HG03460 (cell line): ENCODE measurements around the gene BTBD2.

Source experiments
- ATAC-seq: cut with Tn5 transposase; IDR thresholded peaks from one replicate; pipeline ENCODE4 v1.9.1; 2021; ENCODE audit not compliant: unreplicated experiment

Gene BTBD2

DNA sequence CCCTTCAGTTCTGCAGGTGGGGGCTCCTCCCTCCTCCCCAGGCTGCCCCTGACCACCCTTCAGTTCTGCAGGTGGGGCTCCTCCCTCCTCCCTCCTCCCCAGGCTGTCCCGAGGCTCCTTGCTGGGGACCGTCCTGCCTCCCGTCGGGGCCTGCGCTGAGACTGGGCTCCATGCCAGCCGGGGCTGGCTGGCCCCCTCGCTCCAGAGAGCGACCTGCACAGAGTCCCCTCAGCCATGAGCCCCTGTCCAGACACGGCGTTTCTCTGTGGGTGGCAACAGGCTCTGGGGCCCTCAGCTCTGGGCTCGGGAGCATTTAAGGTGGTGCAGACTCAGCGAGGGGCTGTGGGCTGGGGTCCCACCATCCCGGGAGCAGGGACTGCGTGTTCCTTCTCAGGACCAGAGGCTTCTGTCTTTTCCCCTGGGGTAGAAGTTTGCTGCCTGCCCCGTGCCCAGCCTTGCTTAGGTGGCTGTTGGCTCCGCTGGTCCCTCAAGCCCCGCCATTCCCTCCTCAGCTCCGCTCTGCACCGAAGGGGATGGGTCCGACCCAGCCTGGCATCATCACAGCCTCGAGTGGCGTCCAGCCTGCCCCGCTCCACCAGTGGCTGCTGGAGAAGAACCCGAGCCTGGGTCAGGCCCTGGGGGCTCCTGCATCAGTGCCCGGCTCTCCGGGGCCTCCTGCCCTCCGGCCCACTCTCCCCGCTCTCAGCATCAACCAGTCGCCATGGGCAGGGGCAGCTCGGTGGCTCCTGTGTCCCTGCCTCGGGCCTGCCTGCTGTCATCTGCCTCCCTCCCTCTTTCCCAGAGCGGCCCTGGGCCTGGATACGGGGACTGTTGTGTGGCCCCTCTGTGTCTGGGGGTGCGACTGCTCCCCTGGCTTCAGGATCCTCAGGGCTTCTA, 47.0 kb downstream of the BTBD2 start:
- ATAC-seq: no peak

GRCh38 chr19:1967087-1967608, 48.4 kb downstream of the BTBD2 start:
- no peak for ATAC-seq

DNA sequence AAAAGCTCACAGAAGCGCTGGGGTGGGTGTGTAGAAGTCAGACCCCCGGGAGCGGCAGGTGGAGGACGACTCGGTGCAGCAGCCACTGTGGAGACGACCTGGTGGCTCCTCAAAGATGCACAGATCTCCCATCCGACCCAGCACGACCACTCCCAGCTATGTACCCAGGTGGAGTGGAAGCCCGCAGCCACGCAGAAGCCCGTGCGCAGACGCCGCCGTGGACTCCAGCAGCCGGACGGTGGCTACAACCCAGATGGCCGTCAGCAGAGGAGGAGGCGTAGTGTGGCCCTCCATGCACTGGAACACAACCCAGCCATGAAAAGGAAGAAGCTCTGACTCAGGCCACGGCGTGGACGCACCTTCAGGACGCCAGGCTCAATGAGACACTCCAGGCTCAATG, 52.8 kb downstream of the BTBD2 start:
- ATAC-seq: no peak

- ATAC-seq: no peak
Observed at GRCh38 chr19:1961000-1961883, 54.3 kb downstream of the BTBD2 start.

GRCh38 chr19:1959928-1960589, 55.5 kb downstream of the BTBD2 start:
- ATAC-seq: no peak

DNA sequence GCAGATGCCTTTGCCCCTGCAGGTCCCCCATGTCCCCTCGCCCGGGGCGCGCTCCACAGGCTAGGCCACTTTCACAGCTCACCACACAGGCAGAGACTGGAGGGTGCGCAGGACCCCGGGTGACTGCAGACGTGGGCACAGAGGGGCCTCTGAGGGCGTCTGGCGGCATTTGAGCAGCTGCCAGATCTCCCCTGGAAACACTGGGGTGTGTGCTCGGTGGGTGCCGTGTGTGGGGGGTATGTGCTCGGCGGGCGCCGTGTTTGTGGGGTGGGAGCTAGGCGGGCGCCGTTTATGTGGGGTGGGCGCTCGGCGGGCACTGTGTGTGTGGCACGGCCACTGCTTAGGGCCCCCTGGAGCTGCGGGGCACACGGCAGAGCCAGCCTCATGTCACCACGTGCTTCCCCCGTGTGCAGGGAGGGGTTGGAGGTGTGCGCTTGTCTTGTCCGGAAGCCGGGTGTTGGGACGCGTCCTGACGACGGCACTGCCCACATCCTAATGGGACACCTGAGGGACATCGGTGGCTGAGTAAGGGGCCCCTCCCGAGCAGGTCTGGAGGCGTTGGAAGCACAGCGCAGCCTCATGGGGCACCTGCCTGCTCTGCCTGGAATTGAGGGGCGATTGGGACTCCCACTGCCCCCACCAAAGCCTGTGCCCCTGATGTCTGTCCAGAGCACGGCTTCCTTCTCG, 57.8 kb downstream of the BTBD2 start:
- no peak for ATAC-seq

DNA sequence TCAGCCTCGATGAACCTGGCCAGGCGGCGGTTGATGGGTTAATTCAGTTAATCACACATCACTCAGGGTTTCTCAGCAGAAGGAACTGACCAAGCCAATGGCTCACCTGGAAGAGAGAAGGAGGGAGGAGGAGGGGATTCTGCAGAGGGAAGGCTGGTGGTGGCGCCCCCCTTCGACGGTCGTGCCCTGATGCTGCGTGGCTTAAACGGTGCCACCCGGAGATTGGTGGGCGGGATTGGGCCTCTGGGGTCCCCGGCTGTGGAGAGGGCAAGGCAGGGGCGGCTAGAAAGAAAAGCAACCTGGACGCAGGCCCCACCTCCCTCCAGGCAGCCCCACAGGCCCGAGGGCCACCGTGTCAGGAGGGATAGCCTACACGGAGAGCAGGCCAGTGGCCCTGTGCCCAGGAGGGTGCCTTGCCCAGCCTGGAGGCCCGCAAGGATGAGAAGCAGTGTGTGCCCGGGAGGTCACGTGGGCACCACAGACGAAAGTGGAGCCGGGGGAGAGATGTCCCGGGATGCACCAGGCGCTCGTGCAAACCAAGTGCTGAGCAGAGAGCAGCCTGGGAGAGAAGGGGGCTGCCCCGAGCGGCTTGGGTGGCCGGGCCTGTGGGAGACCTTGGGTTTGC, 58.5 kb downstream of the BTBD2 start:
- no peak for ATAC-seq

GRCh38 chr19:1956122-1956494, 59.4 kb downstream of the BTBD2 start:
- no peak for ATAC-seq

DNA sequence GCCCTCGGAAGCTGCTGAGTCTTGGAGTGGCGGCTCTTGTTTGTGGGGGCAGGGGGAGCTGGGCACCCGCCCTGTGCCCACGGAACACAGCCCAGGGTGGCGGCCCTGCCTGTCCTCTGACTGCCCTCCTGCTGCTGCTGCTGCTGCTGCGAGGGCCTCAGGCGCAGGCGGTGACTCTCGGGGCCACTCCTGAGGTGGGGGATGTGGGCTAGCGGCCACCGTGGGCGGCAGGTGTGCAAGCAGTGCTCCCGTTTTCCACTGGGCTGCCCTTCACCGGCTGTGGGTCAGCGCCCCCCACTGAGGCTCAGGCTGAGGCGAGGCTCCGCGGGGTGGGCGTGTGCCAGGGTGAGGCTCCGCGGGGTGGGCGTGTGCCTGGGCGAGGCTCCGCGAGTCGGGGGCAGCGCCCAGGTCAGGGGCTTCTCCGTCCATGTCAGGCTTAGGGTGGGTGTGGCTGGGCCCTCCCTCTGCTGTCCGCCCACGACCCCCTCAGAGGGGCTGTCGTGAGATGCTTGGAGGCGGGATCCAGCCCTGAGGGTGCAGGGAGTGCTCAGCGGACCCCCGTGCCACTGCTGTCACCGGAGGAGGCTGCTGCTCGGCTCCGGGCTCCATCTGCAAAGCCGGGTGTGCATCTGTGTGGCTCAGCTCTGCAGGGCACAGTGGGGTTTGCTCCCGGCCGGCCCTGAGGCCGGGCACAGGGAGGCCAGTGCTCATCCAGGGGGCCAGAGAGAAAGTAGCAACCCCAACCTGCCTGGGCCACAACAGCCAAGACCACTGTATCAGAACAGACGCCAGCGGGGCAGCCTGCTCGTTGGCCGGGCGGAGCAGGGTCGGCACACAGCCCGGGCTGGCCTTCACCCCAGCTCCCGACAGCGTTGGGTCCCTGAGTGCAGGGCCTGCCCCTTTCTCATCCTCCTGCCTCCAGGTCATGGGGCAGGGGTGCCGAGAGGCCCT, 60.1 kb downstream of the BTBD2 start:
- ATAC-seq: no peak

- no peak for ATAC-seq
Observed at GRCh38 chr19:1954532-1954933, 61.0 kb downstream of the BTBD2 start.

DNA sequence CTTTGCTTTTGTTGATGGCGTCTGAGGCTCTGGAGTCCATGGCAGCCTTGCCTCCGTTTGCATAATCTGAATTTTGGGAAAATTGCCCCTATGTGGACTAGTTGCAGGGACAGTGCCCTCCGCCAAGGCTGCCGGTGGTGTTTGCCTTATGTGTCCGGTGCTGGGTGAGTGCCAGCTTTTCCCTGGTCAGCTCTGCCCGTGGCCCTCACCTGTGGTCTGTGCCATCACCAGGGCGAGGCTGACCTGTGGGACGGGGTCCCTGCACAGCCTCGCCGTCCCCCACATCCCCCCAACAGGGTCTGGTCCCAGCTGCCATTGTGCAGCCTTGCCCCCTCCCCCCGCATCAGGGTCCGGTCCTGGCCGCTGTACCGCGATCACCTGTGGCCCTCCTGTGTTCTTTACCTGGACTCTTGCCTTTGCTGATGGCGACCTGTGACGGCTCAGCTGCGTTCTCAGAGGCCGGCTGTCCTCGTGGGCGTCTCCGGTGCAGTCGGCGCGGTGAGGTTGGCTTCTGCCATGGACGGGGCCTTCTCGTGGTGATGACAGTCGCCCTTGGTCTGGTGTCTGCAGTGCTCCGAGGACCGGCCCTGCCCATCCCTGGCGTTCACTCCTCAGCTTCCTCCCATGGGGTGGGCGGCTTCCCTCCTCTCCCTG, 61.9 kb downstream of the BTBD2 start:
- no peak for ATAC-seq

GRCh38 chr19:1953037-1953436, 62.5 kb downstream of the BTBD2 start:
- ATAC-seq: no peak

GRCh38 chr19:1952635-1953034, 62.9 kb downstream of the BTBD2 start:
- ATAC-seq: no peak

- no peak for ATAC-seq
Observed at GRCh38 chr19:1950640-1951039, 64.9 kb downstream of the BTBD2 start.

GRCh38 chr19:1949304-1950101, 66.0 kb downstream of the BTBD2 start:
- ATAC-seq: no peak

GRCh38 chr19:1947651-1948209, 67.8 kb downstream of the BTBD2 start:
- no peak for ATAC-seq

- ATAC-seq: no peak
Observed at GRCh38 chr19:1945899-1946298, 69.6 kb downstream of the BTBD2 start.
